Measurements from ENCODE around the gene SPEF1. TPM values are rescaled to one million over a fixed set of nuclear protein-coding genes. Genes with fewer than 3 reads are reported as not detected.
A peak's percentile ranks its signal among the peaks of the same experiment; 100 is the strongest.

Gene SPEF1
- total RNA-seq, 2 experiments from 2014 or later: not detected

DNA sequence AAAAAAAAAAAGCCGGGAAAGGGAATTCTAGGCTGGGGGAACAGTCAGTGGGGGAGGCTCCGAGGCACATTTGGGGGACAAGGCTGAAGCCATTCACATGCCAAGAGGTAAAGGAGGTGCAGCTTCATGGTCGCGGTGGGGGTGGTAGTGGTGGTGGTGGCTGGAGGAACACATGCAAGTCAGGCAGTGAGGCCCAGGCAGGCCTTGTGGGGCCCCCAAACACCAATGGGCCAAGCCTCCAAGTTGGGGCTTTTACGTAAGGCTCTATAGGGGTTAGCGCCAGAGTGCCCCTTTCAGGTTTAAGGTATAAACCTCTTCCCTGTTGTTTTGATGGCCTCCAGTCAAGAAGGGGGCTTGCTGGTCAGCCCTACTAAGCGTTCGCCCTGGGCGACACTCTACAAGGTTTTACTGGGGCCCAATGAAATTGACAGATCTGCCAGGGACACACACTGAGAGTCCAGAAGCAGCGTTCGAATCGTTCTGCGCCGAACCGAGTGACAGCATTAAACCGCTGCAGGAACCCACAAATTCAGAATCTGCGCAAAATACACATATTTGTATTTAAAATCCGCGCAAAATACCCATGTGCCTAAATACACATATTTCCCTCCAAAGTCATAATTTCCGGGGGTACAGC is 38.3 kb upstream of the SPEF1 start:
- POLR2A ChIA-PET: interaction anchor here (1.1 to 4.5 kb wide), 12 partner anchors 8 to 266 kb away, joined by 3 to 75 read pairs (median 14); partner anchors contain the start of genes ADISSP, CDC25B, CENPB and SPEF1
- peaks cover 29% of the 10 kb centered on the region for H3K36me3 Mint-ChIP-seq (ENCODE audit: low read depth)
- H3K4me1 Mint-ChIP-seq (ENCODE audit: low read depth): peaks cover 52% of the 10 kb centered on the region
- intact Hi-C loops (cut with DNase I, micrococcal nuclease): loop anchor here (1.0 to 5.0 kb wide), 7 partner anchors 8 to 69 kb away; partner anchors contain the start of genes CENPB (in 1 of the 2) and PANK2 (in 1 of the 2)
- DNase-seq: peak in 1 of 14 experiments; percentile 29
- no peaks in the 10 kb centered on the region for H3K27me3 ChIP-seq (ENCODE audit: control insufficient read depth in 1 of 2, insufficient read depth in 2 of 2, low read length in 2 of 2)
- H3K4me3 ChIP-seq (ENCODE audit: low read length): peak overlapping the region; percentile 92
- no peak for TF ChIP-seq CTCF (IDR thresholded peaks at IDR 0.05)
- H3K27ac Mint-ChIP-seq: peak overlapping the region; percentile 99
- ATAC-seq (ENCODE audit: poor library complexity): no peak
- peak overlapping the region; percentile 77 to 93 for H3K27ac ChIP-seq (ENCODE audit: low read depth in 1 of 2, low read length in 2 of 2)
- CTCF ChIA-PET: interaction anchor here (1.1 to 4.2 kb wide), 14 partner anchors 8 to 266 kb away, joined by 3 to 59 read pairs (median 5); partner anchors contain the start of genes CDC25B, CENPB and SPEF1
- no peaks in the 10 kb centered on the region for H3K27me3 Mint-ChIP-seq
- no peaks in the 10 kb centered on the region for H3K9me3 ChIP-seq (ENCODE audit: control insufficient read depth in 1 of 2, insufficient read depth in 1 of 2, low read length in 2 of 2)
- H3K9me3 Mint-ChIP-seq: no peaks in the 10 kb centered on the region
- H3K4me3 Mint-ChIP-seq: peak overlapping the region; percentile 78
- H3K36me3 ChIP-seq (ENCODE audit: insufficient read depth, low read length): peaks cover 22% of the 10 kb centered on the region
- peaks cover 62% of the 10 kb centered on the region for H3K4me1 ChIP-seq (ENCODE audit: insufficient read depth, low read length)

GRCh38 chr20:3818155-3819151 is 37.2 kb upstream of the SPEF1 start:
- POLR2A ChIA-PET: interaction anchor here (0.7 to 4.5 kb wide), 6 partner anchors 19 to 51 kb away, joined by 3 to 75 read pairs (median 6); partner anchors contain the start of genes ADISSP, CDC25B, CENPB and SPEF1

More at GRCh38 chr20:3818155-3819151, 37.2 kb upstream of the SPEF1 start:
- Histone ChIP-seq H3K4me1 (ENCODE audit: insufficient read depth, low read length) (peaks cover 72% of the 10 kb centered on the region), H3K9me3 (ENCODE audit: control insufficient read depth in 1 of 2, insufficient read depth in 1 of 2, low read length in 2 of 2) (no peaks in the 10 kb centered on the region), H3K27ac (ENCODE audit: low read depth in 1 of 2, low read length in 2 of 2) (no peak overlapping the region), H3K27me3 (ENCODE audit: control insufficient read depth in 1 of 2, insufficient read depth in 2 of 2, low read length in 2 of 2) (no peaks in the 10 kb centered on the region), H3K36me3 (ENCODE audit: insufficient read depth, low read length) (peaks cover 12% of the 10 kb centered on the region), H3K4me3 (ENCODE audit: low read length) (no peak overlapping the region)
- H3K9me3 Mint-ChIP-seq: no peaks in the 10 kb centered on the region
- peak overlapping the region; percentile 68 for H3K4me3 Mint-ChIP-seq
- ATAC-seq (ENCODE audit: poor library complexity) (no peak), DNase-seq (peak in 2 of 14 experiments; percentile 51 to 62)
- H3K4me1 Mint-ChIP-seq (ENCODE audit: low read depth): peaks cover 59% of the 10 kb centered on the region
- CTCF ChIA-PET: interaction anchor here (1.1 to 4.2 kb wide), 7 partner anchors 19 to 50 kb away, joined by 3 to 59 read pairs (median 6); partner anchors contain the start of genes CDC25B, CENPB and SPEF1
- intact Hi-C loops (cut with DNase I, micrococcal nuclease): no loop called here
- peak overlapping the region; percentile 99 for H3K27ac Mint-ChIP-seq
- peaks cover 25% of the 10 kb centered on the region for H3K36me3 Mint-ChIP-seq (ENCODE audit: low read depth)
- no peaks in the 10 kb centered on the region for H3K27me3 Mint-ChIP-seq
- TF ChIP-seq CTCF (IDR thresholded peaks at IDR 0.05): no peak
